HG03139 (cell line): Measurements from ENCODE around the gene TEX54.

Experiments
- ATAC-seq: cut with Tn5 transposase; IDR thresholded peaks from one replicate; pipeline ENCODE4 v1.9.1; 2021; ENCODE audit not compliant: unreplicated experiment

TEX54 gene

DNA sequence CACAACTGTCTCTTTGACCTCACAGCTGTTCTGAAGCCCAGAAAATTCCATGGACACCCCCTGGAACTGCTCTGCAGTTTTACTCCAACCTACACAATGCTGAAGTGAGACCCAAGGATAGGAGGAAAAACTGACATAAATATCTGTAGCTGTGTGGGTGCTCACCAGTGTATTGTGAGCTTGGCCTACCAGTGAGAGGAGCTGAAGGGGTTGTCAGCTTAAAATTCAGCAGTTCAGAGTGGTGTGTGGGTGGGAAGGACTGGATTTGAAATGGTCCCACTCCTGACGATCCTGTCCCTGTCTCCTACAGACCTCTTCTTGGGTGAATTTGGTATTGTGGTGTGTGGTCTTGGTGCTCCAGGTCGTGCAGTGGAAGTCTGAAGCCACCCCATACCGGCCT lies 43.1 kb downstream of the TEX54 start:
- no peak for ATAC-seq

GRCh38 chr11:62788991-62789390 lies 43.6 kb downstream of the TEX54 start:
- no peak for ATAC-seq

- peak; percentile 64 for ATAC-seq
These were observed 45.5 kb downstream of the TEX54 start, which contains the start of gene TMEM179B for GRCh38 chr11:62787005-62787759. TMEM179B (plus strand) TSS chr11:62787402; CDS start chr11:62787432, 30 bp downstream.

DNA sequence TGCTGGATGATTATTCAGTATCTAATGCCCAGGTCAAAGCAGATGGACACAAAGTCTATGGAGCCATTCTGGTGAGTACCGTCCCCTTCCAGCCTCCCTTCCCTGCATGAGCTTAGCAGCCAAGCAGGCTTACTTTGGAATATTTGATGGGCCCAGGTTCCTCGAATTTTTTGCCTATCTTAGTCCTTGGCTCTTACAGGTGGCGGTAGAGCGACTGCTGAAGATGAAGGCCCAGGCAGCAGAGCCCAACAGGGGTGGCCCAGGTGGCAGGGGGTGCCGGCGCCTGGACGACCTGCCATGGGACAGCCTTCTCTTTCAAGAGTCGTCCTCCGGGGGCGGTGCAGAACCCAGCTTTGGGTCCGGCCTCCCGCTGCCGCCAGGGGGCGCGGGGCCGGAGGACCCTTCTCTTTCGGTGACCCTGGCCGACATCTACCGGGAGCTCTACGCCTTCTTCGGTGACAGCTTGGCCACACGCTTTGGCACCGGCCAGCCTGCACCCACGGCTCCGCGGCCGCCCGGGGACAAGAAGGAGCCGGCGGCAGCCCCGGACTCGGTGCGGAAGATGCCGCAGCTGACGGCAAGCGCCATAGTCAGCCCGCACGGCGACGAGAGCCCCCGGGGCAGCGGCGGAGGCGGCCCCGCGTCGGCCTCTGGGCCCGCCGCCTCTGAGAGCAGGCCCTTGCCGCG lies 46.2 kb downstream of the TEX54 start:
- peak; percentile 46 for ATAC-seq

- ATAC-seq: no peak
These were observed 49.9 kb downstream of the TEX54 start for GRCh38 chr11:62782753-62783152.
